Activated T-helper 1 cell treated with anti-CD3 and anti-CD28 coated beads, Interleukin-12 subunit alpha, Interleukin-12 subunit beta, Interleukin-2, Interleukin-4 antibody, amounts not matched to agents 30 ng/mL and 10 ng/mL and 1 ng/mL, durations not matched to agents 14 hours and 24 hours and 36 hours (primary cell): ENCODE data around the gene CLCA2. TPM values are rescaled to one million over a fixed set of nuclear protein-coding genes. Genes with fewer than 3 reads are reported as not detected.

Source experiments
- DNase-seq: peaks from one replicate; pipeline ENCODE4 v3.0.0; 2021; ENCODE audit warnings: low spot score
- H3K27ac Mint-ChIP-seq: one replicate; pipeline ENCODE4 v1.8.0; 2021; ENCODE audit warnings: mild to moderate bottlenecking, mixed read lengths
- H3K27me3 Mint-ChIP-seq: one replicate; pipeline ENCODE4 v1.8.0; 2022; ENCODE audit warnings: mild to moderate bottlenecking, moderate library complexity, mixed read lengths; ENCODE audit not compliant: insufficient read depth
- H3K36me3 Mint-ChIP-seq: one replicate; pipeline ENCODE4 v1.8.0; 2021; ENCODE audit warnings: low read depth, mixed read lengths
- H3K4me1 Mint-ChIP-seq: one replicate; pipeline ENCODE4 v1.8.0; 2021; ENCODE audit warnings: low read depth, mixed read lengths
- H3K4me3 Mint-ChIP-seq: one replicate; pipeline ENCODE4 v1.8.0; 2021; ENCODE audit warnings: mild to moderate bottlenecking, moderate library complexity, mixed read lengths
- H3K9me3 Mint-ChIP-seq: one replicate; pipeline ENCODE4 v1.8.0; 2021; ENCODE audit warnings: mixed read lengths
- intact Hi-C: fragments of 100-400 bp; cut with micrococcal nuclease; formaldehyde crosslinking; loops from one replicate; pipeline ENCODE4 v1.15.1; 2024
- total RNA-seq: library from RNA; stranded (reverse); gene quantifications from 2 replicates; pipeline ENCODE4 v1.2.3, GENCODE V29; 2022

The CLCA2 gene, protein sequence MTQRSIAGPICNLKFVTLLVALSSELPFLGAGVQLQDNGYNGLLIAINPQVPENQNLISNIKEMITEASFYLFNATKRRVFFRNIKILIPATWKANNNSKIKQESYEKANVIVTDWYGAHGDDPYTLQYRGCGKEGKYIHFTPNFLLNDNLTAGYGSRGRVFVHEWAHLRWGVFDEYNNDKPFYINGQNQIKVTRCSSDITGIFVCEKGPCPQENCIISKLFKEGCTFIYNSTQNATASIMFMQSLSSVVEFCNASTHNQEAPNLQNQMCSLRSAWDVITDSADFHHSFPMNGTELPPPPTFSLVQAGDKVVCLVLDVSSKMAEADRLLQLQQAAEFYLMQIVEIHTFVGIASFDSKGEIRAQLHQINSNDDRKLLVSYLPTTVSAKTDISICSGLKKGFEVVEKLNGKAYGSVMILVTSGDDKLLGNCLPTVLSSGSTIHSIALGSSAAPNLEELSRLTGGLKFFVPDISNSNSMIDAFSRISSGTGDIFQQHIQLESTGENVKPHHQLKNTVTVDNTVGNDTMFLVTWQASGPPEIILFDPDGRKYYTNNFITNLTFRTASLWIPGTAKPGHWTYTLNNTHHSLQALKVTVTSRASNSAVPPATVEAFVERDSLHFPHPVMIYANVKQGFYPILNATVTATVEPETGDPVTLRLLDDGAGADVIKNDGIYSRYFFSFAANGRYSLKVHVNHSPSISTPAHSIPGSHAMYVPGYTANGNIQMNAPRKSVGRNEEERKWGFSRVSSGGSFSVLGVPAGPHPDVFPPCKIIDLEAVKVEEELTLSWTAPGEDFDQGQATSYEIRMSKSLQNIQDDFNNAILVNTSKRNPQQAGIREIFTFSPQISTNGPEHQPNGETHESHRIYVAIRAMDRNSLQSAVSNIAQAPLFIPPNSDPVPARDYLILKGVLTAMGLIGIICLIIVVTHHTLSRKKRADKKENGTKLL
- total RNA-seq, result not detected in 2 replicates

GRCh38 chr1:86423873-86424272 lies at the start of gene CLCA2:
Gene CLCA2, plus strand, starts transcription at chr1:86424171. Its CDS starts 77 bp downstream, at chr1:86424248.
- H3K36me3 Mint-ChIP-seq, result no peaks in the 10 kb centered on the region

GRCh38 chr1:86375688-86376087 lies 48.3 kb upstream of the CLCA2 start:
- intact Hi-C loops, result no loop called here
- no peak overlapping the region for H3K27ac Mint-ChIP-seq
- DNase-seq, result no peak
- H3K4me3 Mint-ChIP-seq, result no peak overlapping the region
- H3K36me3 Mint-ChIP-seq, result peaks cover 39% of the 10 kb centered on the region
- peaks cover 22% of the 10 kb centered on the region for H3K9me3 Mint-ChIP-seq
- H3K4me1 Mint-ChIP-seq, result peaks cover 12% of the 10 kb centered on the region
- no peaks in the 10 kb centered on the region for H3K27me3 Mint-ChIP-seq

More at GRCh38 chr1:86423873-86424272, at the start of gene CLCA2:
- intact Hi-C loops, result no loop called here
- no peaks in the 10 kb centered on the region for H3K9me3 Mint-ChIP-seq
- peaks cover 5% of the 10 kb centered on the region for H3K4me1 Mint-ChIP-seq
- no peak within 1 kb of the TSS for H3K27ac Mint-ChIP-seq
- DNase-seq, result no peak
- no peak within 1 kb of the TSS for H3K4me3 Mint-ChIP-seq
- peaks cover 3% of the 10 kb centered on the region for H3K27me3 Mint-ChIP-seq

DNA sequence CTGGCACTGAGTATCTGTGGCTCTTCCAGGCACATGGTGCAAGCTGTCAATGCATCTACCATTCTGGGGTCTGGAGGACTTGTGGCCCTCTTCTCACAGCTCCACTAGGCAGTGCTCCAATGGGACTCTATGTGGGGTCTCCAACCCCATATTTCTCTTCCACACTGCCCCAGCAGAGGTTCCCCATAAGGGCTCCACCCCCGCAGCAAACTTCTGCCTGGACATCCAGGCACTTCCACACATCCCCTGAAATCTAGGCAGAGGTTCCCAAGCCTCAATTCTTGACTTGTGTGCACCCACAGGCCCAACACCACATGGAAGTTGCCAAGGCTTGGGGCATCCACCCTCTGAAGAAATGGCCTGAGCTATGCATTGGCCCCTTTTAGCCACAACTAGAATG lies 46.6 kb upstream of the CLCA2 start:
- Mint-ChIP-seq H3K36me3 (peaks cover 35% of the 10 kb centered on the region), H3K27me3 (no peaks in the 10 kb centered on the region), H3K4me3 (no peak overlapping the region), H3K9me3 (peaks cover 22% of the 10 kb centered on the region), H3K4me1 (peaks cover 7% of the 10 kb centered on the region), H3K27ac (no peak overlapping the region)
- no peak for DNase-seq
- intact Hi-C loops, result no loop called here

DNA sequence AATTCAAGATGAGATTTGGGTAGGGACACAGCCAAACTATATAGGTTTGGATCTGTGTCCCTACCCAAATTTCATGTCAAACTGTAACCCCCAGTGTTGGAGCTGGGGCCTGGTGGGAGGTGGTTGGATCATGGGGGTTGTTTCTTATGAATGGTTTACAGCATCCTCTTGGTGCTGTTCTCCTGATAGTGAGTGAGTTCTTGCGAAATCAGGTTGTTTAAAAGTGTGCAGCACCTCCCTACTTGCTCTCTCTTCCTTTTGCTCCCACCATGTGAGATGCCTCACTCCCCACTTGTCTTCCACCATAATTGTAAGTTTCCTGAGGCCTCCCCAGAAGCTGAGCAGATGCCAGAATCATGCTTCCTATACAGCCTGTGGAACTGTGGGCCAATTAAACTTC lies 45.2 kb upstream of the CLCA2 start:
- intact Hi-C loops, result no loop called here
- Mint-ChIP-seq H3K36me3 (peaks cover 30% of the 10 kb centered on the region), H3K4me3 (no peak overlapping the region), H3K9me3 (peaks cover 22% of the 10 kb centered on the region), H3K27me3 (no peaks in the 10 kb centered on the region), H3K4me1 (peaks cover 22% of the 10 kb centered on the region), H3K27ac (no peak overlapping the region)
- DNase-seq, result no peak

DNA sequence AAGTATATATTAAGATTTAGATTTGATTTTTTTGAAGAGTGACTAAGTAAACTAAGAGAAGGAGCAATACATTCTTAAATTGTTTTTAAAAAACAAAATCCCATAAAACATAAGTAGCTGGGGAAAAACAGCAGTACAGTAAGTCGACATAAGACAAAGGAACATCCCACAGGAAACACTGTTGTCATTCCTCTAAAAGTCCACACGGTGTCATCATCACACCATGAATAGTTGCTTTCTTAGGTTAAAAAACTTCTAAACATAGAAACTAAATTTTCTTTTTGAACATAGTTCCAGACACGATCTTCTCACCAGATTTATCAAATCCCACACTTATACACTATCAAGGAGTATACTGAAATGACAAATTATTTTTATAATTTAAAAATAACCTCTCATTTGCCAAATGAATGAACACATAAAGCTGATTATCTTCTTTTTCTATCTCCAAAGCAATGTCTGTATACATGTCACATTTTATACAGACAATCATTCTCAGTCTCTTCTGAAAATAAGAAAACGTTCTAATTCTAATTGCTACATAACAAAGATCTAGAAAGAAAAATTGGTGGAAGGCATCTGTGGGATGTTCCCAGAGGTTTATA lies 43.6 kb upstream of the CLCA2 start:
- intact Hi-C loops, result loop anchor here (1.0 to 5.0 kb wide), 10 partner anchors 38 to 947 kb away; partner anchors contain the start of genes HS2ST1, LMO4, SELENOF and SH3GLB1
- Mint-ChIP-seq H3K4me1 (peaks cover 22% of the 10 kb centered on the region), H3K27ac (no peak overlapping the region), H3K27me3 (no peaks in the 10 kb centered on the region), H3K4me3 (no peak overlapping the region), H3K9me3 (peaks cover 22% of the 10 kb centered on the region), H3K36me3 (peaks cover 25% of the 10 kb centered on the region)
- DNase-seq, result no peak

GRCh38 chr1:86381223-86381622 lies 42.7 kb upstream of the CLCA2 start:
- intact Hi-C loops, result loop anchor here (2.0 to 5.0 kb wide), 7 partner anchors 38 to 946 kb away; partner anchors contain the start of genes HS2ST1, LMO4, SELENOF and SH3GLB1
- Mint-ChIP-seq H3K4me1 (peaks cover 22% of the 10 kb centered on the region), H3K4me3 (no peak overlapping the region), H3K27ac (no peak overlapping the region), H3K36me3 (peaks cover 22% of the 10 kb centered on the region), H3K9me3 (peaks cover 22% of the 10 kb centered on the region), H3K27me3 (no peaks in the 10 kb centered on the region)
- no peak for DNase-seq

- Mint-ChIP-seq H3K27ac (no peak overlapping the region), H3K4me3 (peak overlapping the region; percentile 7), H3K9me3 (peaks cover 5% of the 10 kb centered on the region), H3K27me3 (no peaks in the 10 kb centered on the region), H3K4me1 (peaks cover 22% of the 10 kb centered on the region), H3K36me3 (peaks cover 6% of the 10 kb centered on the region)
- DNase-seq, result no peak
- intact Hi-C loops, result loop anchor here (1.0 to 5.0 kb wide), 6 partner anchors 13 to 944 kb away; partner anchors contain the start of genes HS2ST1, LMO4, ODF2L and SELENOF
Observed at GRCh38 chr1:86382878-86383277, 41.1 kb upstream of the CLCA2 start.

DNA sequence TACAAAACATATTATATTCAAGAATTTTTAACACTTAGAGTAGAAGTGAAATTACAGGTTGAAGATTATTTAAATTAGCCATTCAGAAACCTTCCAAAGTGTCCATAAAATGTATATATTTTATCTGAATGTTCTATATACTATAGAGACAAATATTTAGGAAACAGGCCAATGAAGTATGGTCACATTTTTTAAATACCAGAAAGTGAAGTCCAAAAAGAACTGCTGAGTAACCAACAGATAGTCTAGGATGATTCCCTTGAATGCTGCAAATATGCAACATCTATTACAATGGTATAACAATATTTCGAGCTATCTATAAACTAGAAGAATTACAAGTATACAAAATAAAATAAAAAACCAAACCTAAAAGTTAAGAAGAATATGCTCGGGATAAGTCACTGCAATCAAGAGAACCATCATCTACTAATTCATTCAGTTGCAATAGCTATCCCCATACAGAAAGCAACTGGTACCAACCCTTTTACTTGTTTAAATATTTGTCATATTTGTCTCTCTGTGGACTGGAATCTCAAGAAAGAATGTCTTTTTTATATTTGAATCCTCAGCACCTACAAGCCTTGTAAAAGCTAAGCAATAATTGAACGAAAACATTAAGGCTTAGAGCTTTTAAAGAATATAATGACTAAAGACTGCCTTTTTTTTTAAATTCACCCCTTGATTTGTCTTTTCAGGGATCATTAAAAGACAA lies 35.9 kb upstream of the CLCA2 start:
- no peaks in the 10 kb centered on the region for H3K27me3 Mint-ChIP-seq
- peaks cover 50% of the 10 kb centered on the region for H3K4me1 Mint-ChIP-seq
- intact Hi-C loops, result loop anchor here (1.0 to 2.0 kb wide), 2 partner anchors 8 to 317 kb away; partner anchors contain the start of genes ODF2L and SH3GLB1
- no peak for DNase-seq
- peaks cover 21% of the 10 kb centered on the region for H3K36me3 Mint-ChIP-seq
- H3K27ac Mint-ChIP-seq, result no peak overlapping the region
- no peak overlapping the region for H3K4me3 Mint-ChIP-seq
- H3K9me3 Mint-ChIP-seq, result peaks cover 13% of the 10 kb centered on the region

GRCh38 chr1:86388777-86389176 lies 35.2 kb upstream of the CLCA2 start:
- no peak for DNase-seq
- no peaks in the 10 kb centered on the region for H3K27me3 Mint-ChIP-seq
- intact Hi-C loops, result loop anchor here (1.0 to 2.0 kb wide), 2 partner anchors 8 to 316 kb away; partner anchors contain the start of genes ODF2L and SH3GLB1
- H3K9me3 Mint-ChIP-seq, result peaks cover 13% of the 10 kb centered on the region
- peaks cover 50% of the 10 kb centered on the region for H3K4me1 Mint-ChIP-seq
- peaks cover 21% of the 10 kb centered on the region for H3K36me3 Mint-ChIP-seq
- H3K27ac Mint-ChIP-seq, result peak overlapping the region; percentile 82
- H3K4me3 Mint-ChIP-seq, result no peak overlapping the region

GRCh38 chr1:86389307-86389706 lies 34.7 kb upstream of the CLCA2 start:
- peak overlapping the region; percentile 82 for H3K27ac Mint-ChIP-seq
- intact Hi-C loops, result loop anchor here (2.0 kb wide), 1 partner anchor 315 kb away; the partner anchor contains the start of gene SH3GLB1
- H3K4me3 Mint-ChIP-seq, result peak overlapping the region; percentile 83
- H3K4me1 Mint-ChIP-seq, result peaks cover 54% of the 10 kb centered on the region
- peaks cover 21% of the 10 kb centered on the region for H3K36me3 Mint-ChIP-seq
- no peak for DNase-seq
- H3K9me3 Mint-ChIP-seq, result peaks cover 13% of the 10 kb centered on the region
- H3K27me3 Mint-ChIP-seq, result no peaks in the 10 kb centered on the region

DNA sequence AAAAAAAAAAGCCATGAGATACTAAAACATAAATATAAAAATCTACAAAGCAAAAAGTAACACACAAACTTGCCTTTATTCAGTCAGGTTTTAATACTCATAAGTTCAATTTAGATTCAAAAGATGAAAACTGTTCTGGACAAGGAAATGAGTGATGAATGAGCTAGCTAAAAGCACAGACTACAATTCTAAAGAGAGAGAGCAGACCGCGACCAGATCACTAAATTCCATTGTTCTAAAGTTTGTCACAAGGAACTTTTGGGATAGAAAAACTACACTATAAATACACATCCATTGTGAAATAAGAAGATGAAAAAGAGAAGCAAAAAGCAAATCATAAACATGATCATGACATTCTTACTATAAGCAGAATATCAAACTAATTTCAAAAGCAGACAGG lies 29.6 kb upstream of the CLCA2 start:
- peaks cover 13% of the 10 kb centered on the region for H3K9me3 Mint-ChIP-seq
- H3K4me1 Mint-ChIP-seq, result peaks cover 70% of the 10 kb centered on the region
- H3K36me3 Mint-ChIP-seq, result peaks cover 22% of the 10 kb centered on the region
- H3K27ac Mint-ChIP-seq, result peak overlapping the region; percentile 15
- H3K4me3 Mint-ChIP-seq, result peak overlapping the region; percentile 67
- DNase-seq, result no peak
- intact Hi-C loops, result loop anchor here (10.0 kb wide), 2 partner anchors 690 to 1120 kb away; partner anchors contain the start of genes BCL10 and ZNHIT6
- no peaks in the 10 kb centered on the region for H3K27me3 Mint-ChIP-seq
